Measurements from ENCODE around the gene GGA1.

Gene GGA1

DNA sequence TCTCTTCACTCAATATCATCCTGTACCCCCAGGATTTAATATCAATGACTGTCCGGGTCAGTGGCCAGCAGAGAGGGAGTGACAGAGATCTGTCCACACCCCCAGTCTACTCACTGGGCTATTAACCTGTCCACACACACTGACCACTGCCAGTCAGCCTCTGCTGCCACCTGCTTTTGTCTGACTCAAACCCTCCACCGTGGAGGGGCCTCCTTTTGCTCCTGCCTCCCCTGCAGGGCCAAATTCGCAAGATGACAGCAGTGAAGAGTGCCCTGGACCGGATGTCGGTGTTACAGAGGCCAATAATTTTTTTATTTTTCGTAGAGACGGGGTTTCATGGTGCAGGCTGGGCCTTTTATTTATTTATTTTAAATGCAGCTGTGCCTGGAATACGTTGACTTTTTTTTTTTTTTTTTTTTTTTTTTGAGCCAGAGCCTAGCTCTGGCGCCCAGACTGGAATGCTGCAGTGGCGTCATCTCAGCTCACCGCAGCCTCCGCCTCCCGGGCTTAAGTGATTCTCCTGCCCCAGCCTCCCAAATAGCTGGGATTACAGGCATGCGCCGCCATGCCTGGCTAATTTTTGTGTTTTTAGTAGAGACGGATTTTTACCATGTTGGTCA lies 55.0 kb downstream of the GGA1 start:
- H4K20me1 ChIP-seq (ENCODE audit: insufficient read depth, low read length), result peaks cover 75% of the 10 kb centered on the region
- H3K9me3 ChIP-seq (ENCODE audit: insufficient read depth, low read length, severe bottlenecking), result no peaks in the 10 kb centered on the region
- H3K4me1 ChIP-seq (ENCODE audit: insufficient read depth, low read length), result peaks cover 37% of the 10 kb centered on the region
- no peak for DNase-seq
- no peak for ATAC-seq (ENCODE audit: insufficient read depth, low read depth)
- peaks cover 82% of the 10 kb centered on the region for H3K79me2 ChIP-seq (ENCODE audit: insufficient read depth, low read length)
- H2AFZ ChIP-seq (ENCODE audit: low read depth, low read length), result no peak overlapping the region
- H3K27ac ChIP-seq (ENCODE audit: low read length), result no peak overlapping the region
- no peak for TF ChIP-seq EZH2 (IDR thresholded peaks at IDR 0.05; ENCODE audit: borderline replicate concordance, low read depth, low read length, severe bottlenecking)
- no peaks in the 10 kb centered on the region for H3K27me3 ChIP-seq (ENCODE audit: insufficient read depth, low read length, poor library complexity)
- no peak overlapping the region; the same call in 1 of the 2 replicates for H3K4me2 ChIP-seq (ENCODE audit: insufficient read depth, low read length)
- no peak overlapping the region for H3K9ac ChIP-seq (ENCODE audit: low read depth, low read length)
- peaks cover 73% of the 10 kb centered on the region for H3K36me3 ChIP-seq (ENCODE audit: insufficient read depth, low read length)
- H3K4me3 ChIP-seq (ENCODE audit: low read depth in 1 of 2, low read length in 2 of 2), result no peak overlapping the region

DNA sequence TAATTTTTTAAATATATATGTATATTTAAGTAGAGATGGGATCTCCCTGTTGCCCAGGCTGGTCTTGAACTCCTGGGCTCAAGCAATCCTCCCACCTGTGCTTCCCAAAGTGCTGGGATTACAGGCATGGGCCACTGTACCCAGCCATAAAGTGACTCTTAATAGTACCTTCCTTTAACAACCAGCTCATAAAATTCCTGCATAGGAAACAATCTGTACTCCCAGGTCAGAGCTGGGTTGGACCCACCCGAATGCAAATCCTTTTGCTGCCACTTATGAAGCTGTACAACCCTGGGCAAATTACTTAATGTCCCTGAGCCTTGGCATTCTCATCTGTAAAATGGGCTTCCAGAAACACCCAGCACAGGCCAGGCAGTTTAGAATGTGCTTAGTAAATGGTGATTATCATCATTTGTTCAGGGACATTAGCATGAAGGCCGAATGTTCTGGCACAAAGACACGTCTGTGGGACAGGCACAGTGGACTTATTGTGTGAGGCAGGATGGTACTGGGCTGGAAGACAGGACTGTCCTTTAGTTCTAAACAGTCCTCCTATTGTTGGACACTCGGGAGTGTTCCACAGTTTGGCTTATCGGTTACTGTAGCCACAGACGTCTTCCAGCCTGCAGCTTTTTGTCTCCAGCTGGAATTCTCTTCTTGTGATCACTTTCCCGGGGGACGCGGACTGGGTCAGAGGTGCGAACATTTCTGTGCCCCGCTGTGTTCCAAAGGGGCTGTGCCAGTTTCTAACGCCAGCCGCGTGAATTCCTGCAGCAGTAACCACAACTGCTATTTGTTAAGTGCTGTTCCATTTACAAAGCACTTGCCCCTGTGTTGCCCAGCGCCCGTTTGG lies 55.8 kb downstream of the GGA1 start:
- peaks cover 32% of the 10 kb centered on the region for H3K4me1 ChIP-seq (ENCODE audit: insufficient read depth, low read length)
- no peak overlapping the region for H3K27ac ChIP-seq (ENCODE audit: low read length)
- TF ChIP-seq EZH2 (IDR thresholded peaks at IDR 0.05; ENCODE audit: borderline replicate concordance, low read depth, low read length, severe bottlenecking), result no peak
- TF ChIP-seq, protein P1, sequence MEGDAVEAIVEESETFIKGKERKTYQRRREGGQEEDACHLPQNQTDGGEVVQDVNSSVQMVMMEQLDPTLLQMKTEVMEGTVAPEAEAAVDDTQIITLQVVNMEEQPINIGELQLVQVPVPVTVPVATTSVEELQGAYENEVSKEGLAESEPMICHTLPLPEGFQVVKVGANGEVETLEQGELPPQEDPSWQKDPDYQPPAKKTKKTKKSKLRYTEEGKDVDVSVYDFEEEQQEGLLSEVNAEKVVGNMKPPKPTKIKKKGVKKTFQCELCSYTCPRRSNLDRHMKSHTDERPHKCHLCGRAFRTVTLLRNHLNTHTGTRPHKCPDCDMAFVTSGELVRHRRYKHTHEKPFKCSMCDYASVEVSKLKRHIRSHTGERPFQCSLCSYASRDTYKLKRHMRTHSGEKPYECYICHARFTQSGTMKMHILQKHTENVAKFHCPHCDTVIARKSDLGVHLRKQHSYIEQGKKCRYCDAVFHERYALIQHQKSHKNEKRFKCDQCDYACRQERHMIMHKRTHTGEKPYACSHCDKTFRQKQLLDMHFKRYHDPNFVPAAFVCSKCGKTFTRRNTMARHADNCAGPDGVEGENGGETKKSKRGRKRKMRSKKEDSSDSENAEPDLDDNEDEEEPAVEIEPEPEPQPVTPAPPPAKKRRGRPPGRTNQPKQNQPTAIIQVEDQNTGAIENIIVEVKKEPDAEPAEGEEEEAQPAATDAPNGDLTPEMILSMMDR (IDR thresholded peaks at IDR 0.05; ENCODE audit: borderline replicate concordance, extremely low read depth, low read length, poor library complexity, severe bottlenecking), result no peak
- no peaks in the 10 kb centered on the region for H3K9me3 ChIP-seq (ENCODE audit: insufficient read depth, low read length, severe bottlenecking)
- H4K20me1 ChIP-seq (ENCODE audit: insufficient read depth, low read length), result peaks cover 72% of the 10 kb centered on the region
- peaks cover 74% of the 10 kb centered on the region for H3K79me2 ChIP-seq (ENCODE audit: insufficient read depth, low read length)
- peaks cover 69% of the 10 kb centered on the region for H3K36me3 ChIP-seq (ENCODE audit: insufficient read depth, low read length)
- DNase-seq, result no peak
- H3K27me3 ChIP-seq (ENCODE audit: insufficient read depth, low read length, poor library complexity), result no peaks in the 10 kb centered on the region
- no peak overlapping the region for H3K9ac ChIP-seq (ENCODE audit: low read depth, low read length)
- no peak overlapping the region for H3K4me2 ChIP-seq (ENCODE audit: insufficient read depth, low read length)
- no peak for ATAC-seq (ENCODE audit: insufficient read depth, low read depth)
- no peak overlapping the region for H3K4me3 ChIP-seq (ENCODE audit: low read depth in 1 of 2, low read length in 2 of 2)
- no peak overlapping the region for H2AFZ ChIP-seq (ENCODE audit: low read depth, low read length)

DNA sequence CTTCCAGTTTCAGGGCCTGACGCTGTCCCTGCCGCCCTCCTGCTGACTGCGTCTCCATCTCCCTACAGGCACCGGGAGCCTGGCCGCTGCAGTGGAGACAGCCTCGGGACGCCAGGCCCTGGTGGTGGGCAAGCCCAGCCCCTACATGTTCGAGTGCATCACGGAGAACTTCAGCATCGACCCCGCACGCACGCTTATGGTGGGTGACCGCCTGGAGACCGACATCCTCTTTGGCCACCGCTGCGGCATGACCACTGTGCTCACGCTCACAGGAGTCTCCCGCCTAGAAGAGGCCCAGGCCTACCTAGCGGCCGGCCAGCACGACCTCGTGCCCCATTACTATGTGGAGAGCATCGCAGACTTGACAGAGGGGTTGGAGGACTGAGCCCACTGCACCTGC lies 56.9 kb downstream of the GGA1 start:
- Histone ChIP-seq H3K4me1 (ENCODE audit: insufficient read depth, low read length) (peaks cover 22% of the 10 kb centered on the region), H2AFZ (ENCODE audit: low read depth, low read length) (no peak overlapping the region), H3K4me3 (ENCODE audit: low read depth in 1 of 2, low read length in 2 of 2) (no peak overlapping the region), H3K36me3 (ENCODE audit: insufficient read depth, low read length) (peaks cover 61% of the 10 kb centered on the region), H3K9ac (ENCODE audit: low read depth, low read length) (no peak overlapping the region), H4K20me1 (ENCODE audit: insufficient read depth, low read length) (peaks cover 62% of the 10 kb centered on the region), H3K79me2 (ENCODE audit: insufficient read depth, low read length) (peaks cover 63% of the 10 kb centered on the region), H3K9me3 (ENCODE audit: insufficient read depth, low read length, severe bottlenecking) (no peaks in the 10 kb centered on the region), H3K4me2 (ENCODE audit: insufficient read depth, low read length) (no peak overlapping the region), H3K27ac (ENCODE audit: low read length) (no peak overlapping the region), H3K27me3 (ENCODE audit: insufficient read depth, low read length, poor library complexity) (no peaks in the 10 kb centered on the region)
- no peak for ATAC-seq (ENCODE audit: insufficient read depth, low read depth)
- TF ChIP-seq, protein P1 (IDR thresholded peaks at IDR 0.05; ENCODE audit: borderline replicate concordance, extremely low read depth, low read length, poor library complexity, severe bottlenecking), result no peak
- TF ChIP-seq EZH2 (IDR thresholded peaks at IDR 0.05; ENCODE audit: borderline replicate concordance, low read depth, low read length, severe bottlenecking), result no peak
- DNase-seq, result no peak

DNA sequence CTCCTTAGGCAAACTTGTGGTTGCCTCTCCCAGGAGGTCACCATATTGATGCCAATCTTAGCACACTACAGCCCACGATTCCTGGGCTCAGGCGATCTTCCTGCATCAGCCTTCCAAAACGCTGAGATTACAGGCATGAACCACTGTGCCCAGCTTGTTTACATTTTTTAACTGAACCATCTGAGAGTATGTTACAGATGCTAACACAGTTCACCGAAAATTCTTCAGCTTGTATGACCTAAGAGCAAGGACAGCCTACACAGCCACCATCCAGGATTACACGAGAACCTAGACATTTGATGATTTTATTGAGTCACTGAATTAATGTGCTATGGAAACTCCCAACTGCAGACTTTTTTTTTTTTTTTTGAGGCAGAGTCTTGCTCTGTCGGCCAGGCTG lies 61.0 kb downstream of the GGA1 start:
- H3K27ac ChIP-seq (ENCODE audit: low read length), result no peak overlapping the region
- no peak overlapping the region for H3K4me3 ChIP-seq (ENCODE audit: low read depth in 1 of 2, low read length in 2 of 2)
- no peak overlapping the region for H2AFZ ChIP-seq (ENCODE audit: low read depth, low read length)
- H3K79me2 ChIP-seq (ENCODE audit: insufficient read depth, low read length), result peaks cover 23% of the 10 kb centered on the region
- ATAC-seq (ENCODE audit: insufficient read depth, low read depth) (no peak), DNase-seq (no peak)
- no peaks in the 10 kb centered on the region for H3K9me3 ChIP-seq (ENCODE audit: insufficient read depth, low read length, severe bottlenecking)
- no peaks in the 10 kb centered on the region for H3K27me3 ChIP-seq (ENCODE audit: insufficient read depth, low read length, poor library complexity)
- peaks cover 31% of the 10 kb centered on the region for H4K20me1 ChIP-seq (ENCODE audit: insufficient read depth, low read length)
- no peak overlapping the region for H3K4me2 ChIP-seq (ENCODE audit: insufficient read depth, low read length)
- H3K4me1 ChIP-seq (ENCODE audit: insufficient read depth, low read length), result peaks cover 22% of the 10 kb centered on the region
- peaks cover 34% of the 10 kb centered on the region for H3K36me3 ChIP-seq (ENCODE audit: insufficient read depth, low read length)
- TF ChIP-seq, protein P1 (IDR thresholded peaks at IDR 0.05; ENCODE audit: borderline replicate concordance, extremely low read depth, low read length, poor library complexity, severe bottlenecking), result no peak
- no peak for TF ChIP-seq EZH2 (IDR thresholded peaks at IDR 0.05; ENCODE audit: borderline replicate concordance, low read depth, low read length, severe bottlenecking)
- H3K9ac ChIP-seq (ENCODE audit: low read depth, low read length), result no peak overlapping the region

Data from DND-41 (cell line).